Aorta (tissue), 5 donors: ENCODE measurements around the gene TRPM5. TPM values are rescaled to one million over a fixed set of nuclear protein-coding genes. Genes with fewer than 3 reads are reported as not detected.

Experiments
- ATAC-seq: fragments of 200-7000 bp; cut with Tn5 transposase; one replicate; pipeline ENCODE4 v1.9.1; 2022; ENCODE audit warnings: moderate library complexity; ENCODE audit not compliant: low FRiP score
- DNase-seq, 2 donors: peaks; one replicate each; pipeline ENCODE4 v3.0.0-alpha.2; 2020
- H3K27ac ChIP-seq, 2 donors: one replicate each; pipeline ENCODE4 v1.5.1; 2013; ENCODE audit warnings: low read length in 2 of 2, mild to moderate bottlenecking in 2 of 2, moderate library complexity in 2 of 2, control low read depth in 1 of 2, inconsistent platforms in 1 of 2, low read depth in 1 of 2
- H3K27me3 ChIP-seq, 2 donors: one replicate each; pipeline ENCODE4 v1.6.1; 2013; ENCODE audit warnings: control low read depth in 1 of 2, low read length in 1 of 2, mild to moderate bottlenecking in 1 of 2, moderate library complexity in 1 of 2; ENCODE audit not compliant: insufficient read depth in 2 of 2, control insufficient read depth in 1 of 2
- H3K36me3 ChIP-seq, 2 donors: one replicate each; pipeline ENCODE4 v1.6.1; 2013; ENCODE audit warnings: control low read depth in 1 of 2, low read length in 1 of 2, mild to moderate bottlenecking in 1 of 2; ENCODE audit not compliant: insufficient read depth in 2 of 2, control insufficient read depth in 1 of 2
- H3K4me1 ChIP-seq, 2 donors: one replicate each; pipeline ENCODE4 v1.6.1; 2013; ENCODE audit warnings: low read length in 2 of 2, control low read depth in 1 of 2, mild to moderate bottlenecking in 1 of 2, moderate library complexity in 1 of 2; ENCODE audit not compliant: insufficient read depth in 2 of 2, control insufficient read depth in 1 of 2
- H3K4me3 ChIP-seq, 2 donors: one replicate each; pipeline ENCODE4 v1.5.1; 2013; ENCODE audit warnings: low read length in 2 of 2, control low read depth in 1 of 2, mild to moderate bottlenecking in 1 of 2
- H3K9me3 ChIP-seq: one replicate; pipeline ENCODE4 v1.6.1; 2013; ENCODE audit warnings: mild to moderate bottlenecking, low read length; ENCODE audit not compliant: control insufficient read depth
- WGBS, 2 donors: extraction: QIAGEN DNeasy Blood & Tissue Kit; methylation state at CpG; one replicate each; pipeline ENCODE4 v1.1.7; 2013; 5-methylcytosine and 5-hydroxymethylcytosine counted together
- intact Hi-C, 2 donors: fragments of 100-400 bp; cut with DNase I; formaldehyde crosslinking; loops; one replicate each; pipeline versions ENCODE4 v1.14.2 to v1.15.0; 2022
- polyA plus RNA-seq, 2 donors: library from polyadenylated mRNA; stranded (reverse); fragments of 200-250 nt; gene quantifications; one replicate each; pipeline ENCODE4 v1.2.3, GENCODE V29; 2013
- total RNA-seq, 2 donors: library from RNA; stranded (reverse); fragmentation: NEBNext Ultra II Directional; extraction: Animal tissue kit (Norgen Biotek cat#: 25700); gene quantifications; one replicate each; pipeline ENCODE4 v1.2.1, GENCODE V29; 2021
- donor health status: healthy with polysubstance abuse.
- donor health status: Bipolar disorder and iron deficiency.
- donor health status: DM: no; HTN: no; CAD: no.
- donor health status: DM: no; HTN: no; CAD: no.
- donor health status: DM: yes; HTN: yes; CAD: no.

The TRPM5 gene
- total and polyA plus RNA-seq, 4 donors = 0.25 TPM; not detected in 3

DNA sequence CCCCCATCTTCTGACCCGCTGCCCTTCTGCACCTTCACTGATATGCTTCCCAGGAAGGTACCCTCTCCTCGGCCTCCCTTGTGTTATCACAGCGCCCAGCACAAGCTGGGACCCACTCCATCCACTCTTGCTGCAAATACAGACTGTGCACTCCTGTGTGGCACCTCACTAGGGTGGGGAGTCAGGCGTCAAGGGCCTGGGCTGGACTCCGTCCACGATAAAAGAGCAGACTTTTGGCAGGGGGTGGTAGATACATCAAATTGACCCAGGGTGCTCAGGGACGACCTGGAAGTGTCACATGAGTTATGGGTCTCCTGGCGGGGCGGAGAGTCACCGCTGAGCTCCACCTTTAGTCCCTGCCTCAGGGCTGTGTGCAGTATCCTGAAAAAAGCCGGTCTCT, 908 bp downstream of the TRPM5 start:
- Histone ChIP-seq H3K4me3 (no peak overlapping the region), H3K9me3 (no peaks in the 10 kb centered on the region), H3K36me3 (no peaks in the 10 kb centered on the region), H3K27me3 (no peaks in the 10 kb centered on the region), H3K4me1 (no peaks in the 10 kb centered on the region), H3K27ac (no peak overlapping the region)
- DNase-seq = peak; percentile 33 to 56
- no peak for ATAC-seq
- intact Hi-C loops = no loop called here
- 35 to 37% methylated on average over 11 of the region's 11 CpGs for WGBS, 2 donors

DNA sequence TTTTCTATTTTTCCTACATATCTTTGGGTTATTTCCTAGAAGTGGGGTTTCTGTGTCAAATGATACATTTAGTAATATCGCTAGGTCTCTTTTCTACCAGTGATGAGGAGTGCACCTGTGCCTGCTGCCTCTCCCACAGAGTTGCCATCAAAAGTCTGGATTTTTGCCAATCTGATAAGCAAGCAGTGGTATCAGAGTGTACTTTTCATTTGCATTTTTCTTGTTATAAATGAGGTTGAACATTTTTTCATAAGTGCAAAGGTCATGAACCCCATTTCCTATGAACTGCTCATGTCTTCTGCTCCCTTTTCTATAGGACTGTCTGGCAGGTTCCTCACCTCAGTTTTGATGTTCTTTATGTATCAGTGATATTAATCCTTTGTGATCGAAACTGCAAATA, 1.7 kb downstream of the TRPM5 start:
- intact Hi-C loops = no loop called here

DNA sequence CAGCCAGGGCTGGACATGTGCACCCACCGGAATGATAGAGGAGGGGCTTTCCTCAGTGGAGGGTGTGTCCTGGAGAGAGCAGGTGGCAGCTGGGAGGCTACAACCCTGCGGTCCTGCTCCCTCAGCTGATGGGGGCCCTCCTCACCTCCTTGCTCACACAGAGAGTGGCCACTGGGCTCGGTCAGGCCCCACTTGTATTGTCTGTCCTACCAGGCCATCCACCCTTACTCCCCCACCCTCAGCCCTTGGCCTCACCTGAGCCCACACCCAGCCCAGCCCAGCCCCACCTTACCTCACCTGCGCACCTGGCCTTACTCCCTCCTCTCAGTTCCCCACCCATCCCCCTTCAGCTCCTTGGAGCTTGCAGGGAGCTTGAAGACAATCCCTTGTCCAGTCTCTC, 3.1 kb downstream of the TRPM5 start:
- DNase-seq (peak; percentile 32 to 55), ATAC-seq (peak; percentile 15)
- intact Hi-C loops = no loop called here
- Histone ChIP-seq H3K4me1 (no peaks in the 10 kb centered on the region), H3K9me3 (no peaks in the 10 kb centered on the region), H3K36me3 (no peaks in the 10 kb centered on the region), H3K4me3 (no peak overlapping the region), H3K27me3 (no peaks in the 10 kb centered on the region), H3K27ac (no peak overlapping the region)
- WGBS, 2 donors = 70 to 71% methylated on average over 3 to 4 of the region's 4 CpGs

More for the DNA sequence above, 1.7 kb downstream of the TRPM5 start:
- H3K36me3 ChIP-seq = no peaks in the 10 kb centered on the region
- H3K9me3 ChIP-seq = no peaks in the 10 kb centered on the region
- 89 to 97% methylated on average over 2 of the region's 2 CpGs for WGBS, 2 donors
- no peak overlapping the region for H3K4me3 ChIP-seq
- no peak overlapping the region for H3K27ac ChIP-seq
- H3K27me3 ChIP-seq = no peaks in the 10 kb centered on the region
- ATAC-seq (no peak), DNase-seq (no peak)
- no peaks in the 10 kb centered on the region for H3K4me1 ChIP-seq

DNA sequence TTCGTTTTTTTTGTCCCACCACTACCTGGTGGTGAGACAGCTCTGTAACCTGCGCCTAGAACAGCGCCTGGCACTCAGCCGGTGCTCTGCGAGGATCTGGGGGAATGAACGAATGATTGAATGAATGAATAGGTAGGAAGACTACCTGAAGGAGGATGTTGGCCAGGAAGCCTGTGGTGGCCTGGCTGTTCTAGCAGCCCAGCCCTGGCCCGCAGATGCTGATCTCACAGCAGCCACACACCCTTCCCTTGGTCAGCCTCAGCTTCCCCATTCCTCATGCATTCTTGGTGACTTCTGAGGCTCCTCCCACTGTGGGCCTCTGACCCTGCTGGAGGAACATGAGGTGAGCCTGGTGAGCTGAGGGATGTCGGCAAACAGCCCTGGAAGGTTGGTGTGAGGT, 3.7 kb downstream of the TRPM5 start:
- DNase-seq (peak; percentile 53 to 62), ATAC-seq (no peak)
- Histone ChIP-seq H3K36me3 (no peaks in the 10 kb centered on the region), H3K9me3 (no peaks in the 10 kb centered on the region), H3K4me1 (no peaks in the 10 kb centered on the region), H3K27me3 (no peaks in the 10 kb centered on the region), H3K4me3 (no peak overlapping the region), H3K27ac (no peak overlapping the region)
- intact Hi-C loops = no loop called here
- 79% methylated on average over 8 of the region's 8 CpGs for WGBS, 2 donors

DNA sequence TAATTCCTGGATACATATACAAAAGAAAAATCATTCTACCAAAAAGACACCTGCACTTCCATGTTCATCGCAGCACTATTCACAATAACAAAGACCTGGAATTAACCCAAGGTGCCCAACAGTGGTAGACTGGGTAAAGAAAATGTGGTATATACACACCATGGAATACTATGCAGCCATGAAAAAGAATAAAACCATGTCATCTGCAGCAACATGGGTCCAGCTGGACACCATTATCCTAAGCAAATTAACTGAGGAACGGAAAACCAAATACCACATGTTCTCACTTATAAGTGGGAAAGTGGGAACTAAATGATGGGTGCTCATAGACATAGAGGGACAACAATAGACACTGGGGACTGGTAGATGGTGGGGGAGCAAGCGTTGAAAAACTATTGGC, 4.5 kb downstream of the TRPM5 start:
- no peaks in the 10 kb centered on the region for H3K4me1 ChIP-seq
- H3K9me3 ChIP-seq = no peaks in the 10 kb centered on the region
- no peak overlapping the region for H3K27ac ChIP-seq
- intact Hi-C loops = no loop called here
- H3K4me3 ChIP-seq = no peak overlapping the region
- no peaks in the 10 kb centered on the region for H3K27me3 ChIP-seq
- DNase-seq (no peak), ATAC-seq (no peak)
- H3K36me3 ChIP-seq = no peaks in the 10 kb centered on the region
- 90 to 91% methylated on average over 3 of the region's 3 CpGs for WGBS, 2 donors

DNA sequence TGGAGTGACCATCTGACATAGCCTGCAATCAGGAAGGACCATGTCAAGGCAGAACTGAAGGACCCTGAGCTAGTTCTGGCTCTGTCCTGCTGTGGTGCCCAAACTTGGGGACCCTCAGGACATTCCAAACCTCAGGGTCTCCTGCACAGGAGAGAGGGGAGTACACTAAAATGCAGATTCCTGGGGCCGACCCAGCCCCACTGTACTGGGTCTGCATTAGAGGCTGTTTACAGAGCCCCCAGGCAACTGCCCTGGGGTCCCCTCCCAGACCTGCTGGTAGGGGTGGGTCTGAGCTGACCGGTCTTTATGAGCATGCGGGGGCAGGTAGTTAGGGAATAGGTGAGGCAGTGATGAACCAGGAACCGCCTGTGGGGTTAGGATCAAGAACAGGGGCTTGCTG, 6.8 kb downstream of the TRPM5 start:
- DNase-seq (peak; percentile 10 to 38), ATAC-seq (no peak)
- H3K4me3 ChIP-seq = no peak overlapping the region
- H3K36me3 ChIP-seq = no peaks in the 10 kb centered on the region
- intact Hi-C loops = no loop called here
- no peaks in the 10 kb centered on the region for H3K27me3 ChIP-seq
- 83 to 90% methylated on average over 4 of the region's 4 CpGs for WGBS, 2 donors
- H3K27ac ChIP-seq = no peak overlapping the region
- no peaks in the 10 kb centered on the region for H3K9me3 ChIP-seq
- no peaks in the 10 kb centered on the region for H3K4me1 ChIP-seq

DNA sequence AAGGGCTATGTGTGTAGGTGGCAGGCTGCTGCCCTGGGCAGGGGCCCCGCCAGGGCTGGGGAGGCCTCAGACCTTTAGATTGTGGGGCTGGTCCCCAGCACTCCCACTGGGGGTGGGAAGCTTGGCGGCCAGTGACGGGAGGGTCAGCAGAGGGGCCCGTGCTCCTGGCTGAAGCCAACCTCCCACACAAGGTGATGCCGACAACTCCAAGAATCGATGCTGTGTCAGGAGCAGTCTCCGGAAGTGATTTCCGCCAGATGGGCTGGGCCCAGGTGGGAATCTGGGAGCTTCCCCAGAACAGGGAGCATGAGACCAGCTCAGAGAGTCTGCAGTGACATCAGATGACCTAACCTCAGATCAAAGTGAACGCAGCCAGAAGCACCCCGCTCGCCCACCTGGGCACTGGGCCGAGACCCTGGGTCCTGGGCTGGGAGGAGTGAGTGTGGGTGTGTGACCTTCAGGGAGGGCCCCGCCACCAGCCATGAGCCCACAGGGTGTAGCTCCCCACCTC, 7.7 kb downstream of the TRPM5 start:
- no peaks in the 10 kb centered on the region for H3K27me3 ChIP-seq
- WGBS, 2 donors = 84 to 89% methylated on average over 12 to 13 of the region's 13 CpGs

DNA sequence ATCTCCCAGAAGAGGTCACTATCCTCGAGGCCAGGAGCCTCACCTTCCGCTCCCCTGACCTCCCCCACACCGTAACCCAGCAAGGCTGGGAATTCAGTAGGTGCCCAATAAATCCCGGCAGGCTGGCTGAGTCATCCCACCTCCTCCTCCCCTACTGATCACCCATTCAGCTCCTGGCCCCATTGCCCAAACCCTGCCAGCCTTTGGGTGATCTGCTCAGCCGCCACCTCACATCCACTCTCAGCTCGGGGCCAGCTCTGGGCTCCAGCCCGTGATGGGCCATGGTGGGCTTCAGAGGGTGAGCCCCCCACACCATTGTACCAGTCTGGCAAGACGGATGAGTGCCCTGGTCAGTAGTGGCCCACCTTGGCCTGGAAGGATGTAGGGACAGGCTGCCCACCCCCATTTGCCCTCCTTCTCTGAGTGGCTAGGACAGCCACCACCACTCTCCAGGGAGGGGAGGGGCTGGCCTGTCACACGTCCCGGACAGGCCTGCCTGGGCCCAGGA, 8.2 kb downstream of the TRPM5 start:
- WGBS, 2 donors = 70 to 72% methylated on average over 10 of the region's 10 CpGs
- H3K4me1 ChIP-seq = no peaks in the 10 kb centered on the region
- H3K4me3 ChIP-seq = no peak overlapping the region
- intact Hi-C loops = no loop called here
- H3K27me3 ChIP-seq = no peaks in the 10 kb centered on the region
- no peak for ATAC-seq
- no peaks in the 10 kb centered on the region for H3K9me3 ChIP-seq
- peak; percentile 38 to 39 for DNase-seq
- no peaks in the 10 kb centered on the region for H3K36me3 ChIP-seq
- H3K27ac ChIP-seq = no peak overlapping the region

More for the DNA sequence above, 7.7 kb downstream of the TRPM5 start:
- Histone ChIP-seq H3K36me3 (no peaks in the 10 kb centered on the region), H3K4me3 (no peak overlapping the region), H3K27ac (no peak overlapping the region), H3K9me3 (no peaks in the 10 kb centered on the region), H3K4me1 (no peaks in the 10 kb centered on the region)
- ATAC-seq (no peak), DNase-seq (peak in 1 of 2 donors; percentile 26)
- intact Hi-C loops = no loop called here

DNA sequence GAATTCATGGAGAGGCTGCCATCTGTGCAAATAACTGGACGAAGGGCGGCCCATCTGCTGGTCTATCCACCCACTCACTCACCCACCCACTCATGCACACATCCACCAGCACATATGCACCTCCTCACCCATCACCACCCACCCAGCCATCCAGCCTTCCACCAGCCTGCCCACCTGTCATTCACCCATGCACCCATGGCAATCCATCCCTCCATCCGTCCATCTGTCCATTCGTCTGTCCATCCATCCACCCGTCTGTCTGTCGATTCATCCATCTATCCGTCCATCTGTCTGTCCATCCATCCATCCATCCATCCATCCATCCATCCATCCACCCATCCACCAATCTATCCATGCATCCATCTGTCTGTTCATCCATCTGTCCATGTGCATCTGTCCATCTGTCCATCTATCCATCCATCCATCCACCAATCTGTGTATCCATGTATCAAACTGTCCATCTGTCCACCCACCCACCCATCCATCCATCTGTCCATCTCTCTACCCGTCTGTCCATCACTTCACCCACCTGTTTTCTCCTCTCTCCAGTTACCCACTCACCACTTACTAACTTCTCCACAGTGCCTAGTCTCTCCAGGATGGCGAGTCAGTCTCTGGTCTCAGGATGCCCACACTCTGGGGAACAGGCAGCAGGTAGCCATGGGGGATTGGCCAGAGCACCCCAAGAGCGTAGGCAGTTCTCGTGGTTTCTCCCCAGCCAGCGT, 8.9 kb downstream of the TRPM5 start:
- no peak for ATAC-seq
- 86 to 87% methylated on average over 12 of the region's 12 CpGs for WGBS, 2 donors

More for the DNA sequence above, 8.9 kb downstream of the TRPM5 start:
- Histone ChIP-seq H3K9me3 (no peaks in the 10 kb centered on the region), H3K36me3 (no peaks in the 10 kb centered on the region), H3K27ac (no peak overlapping the region), H3K4me1 (no peaks in the 10 kb centered on the region), H3K27me3 (no peaks in the 10 kb centered on the region), H3K4me3 (no peak overlapping the region)
- intact Hi-C loops = no loop called here
- peak; percentile 27 to 55 for DNase-seq
